Measurements from ENCODE around the gene LCMT1.
"Not testable (repeated sequence)": the region's sequence is repeated elsewhere in the genome, so short reads cannot be mapped to it uniquely, and the experiment has no call there.

LCMT1 gene

DNA sequence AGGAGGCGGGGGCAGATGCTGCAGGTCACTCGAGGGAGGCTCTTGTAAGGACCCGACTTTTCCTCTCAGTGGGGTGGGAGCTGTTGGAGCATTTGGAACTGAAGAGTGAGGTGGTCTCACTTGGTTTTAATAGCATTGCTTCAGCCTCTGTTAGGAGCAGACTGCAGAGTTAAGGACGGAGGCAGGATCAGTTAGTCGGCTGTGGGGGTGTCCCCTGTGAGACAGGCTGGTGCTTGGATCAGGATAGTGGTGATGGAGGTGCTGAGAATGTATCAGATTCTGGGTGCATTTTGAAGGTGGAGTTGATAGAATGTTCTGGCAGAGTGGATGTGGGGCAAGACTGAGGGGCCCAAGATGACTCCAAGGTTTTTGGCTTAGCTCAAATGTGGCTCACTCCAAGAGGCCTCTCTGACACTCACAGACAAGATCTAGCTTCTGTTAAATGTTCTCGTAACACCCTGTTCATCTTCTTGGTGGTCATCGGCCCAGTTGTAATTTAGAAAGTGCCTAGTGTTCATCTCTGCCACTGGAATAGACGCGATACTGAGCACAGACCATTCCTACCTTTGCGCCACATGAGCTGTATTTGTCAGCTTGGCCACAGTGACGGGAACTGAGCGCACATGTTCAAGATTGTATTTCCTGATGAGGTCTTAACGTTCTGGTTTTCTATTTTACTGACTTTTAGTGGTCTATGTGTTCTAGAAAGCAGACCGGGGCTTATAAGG is 7.5 kb downstream of the LCMT1 start:
- H3K27me3 ChIP-seq (ENCODE audit: insufficient read depth, low read length) = no peaks in the 10 kb centered on the region
- no peak overlapping the region for H2AFZ ChIP-seq (ENCODE audit: low read length, unreplicated experiment)
- no peak overlapping the region for H3K4me3 ChIP-seq (ENCODE audit: low read depth, low read length)
- 0 out of 2 replicates have a peak, but pooled peaks cover 4% of the 10 kb centered on the region for H3K36me3 ChIP-seq (ENCODE audit: insufficient read depth, low read length)
- H3K27ac ChIP-seq (ENCODE audit: low read depth, low read length) = no peak overlapping the region
- H3K79me2 ChIP-seq (ENCODE audit: control insufficient read depth, insufficient read depth, low read length, unreplicated experiment) = peaks cover 46% of the 10 kb centered on the region
- no peaks in the 10 kb centered on the region for H3K4me1 ChIP-seq (ENCODE audit: control insufficient read depth, insufficient read depth, low read length, unreplicated experiment)

DNA sequence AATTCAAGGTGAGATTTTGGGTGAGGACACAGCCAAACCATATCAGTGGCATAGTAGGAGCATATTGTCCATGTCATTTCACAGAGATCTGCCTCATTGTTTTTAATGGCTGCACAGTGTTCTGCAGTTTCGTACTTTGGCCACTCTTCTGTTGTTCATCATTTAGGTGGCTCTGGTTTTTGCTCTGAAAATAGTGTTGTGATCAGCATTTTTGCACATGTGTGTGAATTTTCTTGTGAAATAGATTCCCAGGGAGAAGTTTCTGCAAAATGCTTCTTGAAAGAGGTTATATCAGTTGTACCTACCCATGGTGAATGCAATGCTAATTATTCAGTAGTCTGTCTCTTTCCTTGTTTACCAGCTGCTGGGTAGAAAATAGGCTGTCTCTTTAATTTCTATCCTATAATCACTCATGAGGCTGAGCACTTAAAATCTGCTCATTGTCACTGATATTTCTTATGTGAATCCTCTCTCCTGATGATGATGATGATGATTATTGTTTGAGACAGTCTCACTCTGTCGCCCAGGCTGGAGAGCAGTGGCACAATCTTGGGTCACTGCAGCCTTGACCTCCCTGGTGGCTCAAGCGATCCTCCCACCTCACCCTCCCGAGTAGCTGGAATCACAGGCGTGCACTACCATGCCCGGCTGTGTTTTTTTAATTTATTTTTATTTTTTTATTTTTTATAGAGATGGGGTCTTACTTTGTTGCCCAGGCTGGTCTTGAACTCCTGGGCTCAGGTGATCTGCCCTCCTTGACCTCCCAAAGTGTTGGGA is 10.5 kb downstream of the LCMT1 start:
- Histone ChIP-seq H3K36me3 (ENCODE audit: insufficient read depth, low read length) (no peaks in the 10 kb centered on the region), H3K4me3 (ENCODE audit: low read depth, low read length) (no peak overlapping the region), H2AFZ (ENCODE audit: low read length, unreplicated experiment) (no peak overlapping the region), H3K27me3 (ENCODE audit: insufficient read depth, low read length) (no peaks in the 10 kb centered on the region), H3K79me2 (ENCODE audit: control insufficient read depth, insufficient read depth, low read length, unreplicated experiment) (peaks cover 25% of the 10 kb centered on the region), H3K27ac (ENCODE audit: low read depth, low read length) (no peak overlapping the region), H3K4me1 (ENCODE audit: control insufficient read depth, insufficient read depth, low read length, unreplicated experiment) (peaks cover 9% of the 10 kb centered on the region)

DNA sequence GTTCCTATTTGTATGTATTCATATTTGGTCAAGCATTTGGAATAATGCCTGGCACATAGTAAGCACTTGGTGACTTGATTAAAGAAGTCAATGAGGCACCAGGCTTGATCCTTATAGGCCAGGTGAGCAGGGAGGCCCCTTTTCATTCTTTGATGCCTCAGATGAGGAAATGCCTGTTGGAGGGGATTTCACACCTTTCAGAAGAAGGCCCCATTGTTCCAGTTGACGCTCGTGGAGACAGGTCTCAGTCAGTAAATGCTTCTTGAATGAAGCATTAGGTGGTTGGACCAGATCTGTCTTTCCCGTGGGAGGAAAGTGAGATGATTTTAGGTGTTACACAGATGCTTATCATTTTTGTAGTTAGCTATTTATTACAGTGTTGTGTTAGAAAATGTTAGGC is 13.0 kb downstream of the LCMT1 start:
- Histone ChIP-seq H3K4me3 (ENCODE audit: low read depth, low read length) (no peak overlapping the region), H3K4me1 (ENCODE audit: control insufficient read depth, insufficient read depth, low read length, unreplicated experiment) (peaks cover 12% of the 10 kb centered on the region), H2AFZ (ENCODE audit: low read length, unreplicated experiment) (no peak overlapping the region), H3K36me3 (ENCODE audit: insufficient read depth, low read length) (0 out of 2 replicates have a peak, but pooled peaks cover 2% of the 10 kb centered on the region), H3K27ac (ENCODE audit: low read depth, low read length) (no peak overlapping the region), H3K79me2 (ENCODE audit: control insufficient read depth, insufficient read depth, low read length, unreplicated experiment) (peaks cover 9% of the 10 kb centered on the region), H3K27me3 (ENCODE audit: insufficient read depth, low read length) (no peaks in the 10 kb centered on the region)

DNA sequence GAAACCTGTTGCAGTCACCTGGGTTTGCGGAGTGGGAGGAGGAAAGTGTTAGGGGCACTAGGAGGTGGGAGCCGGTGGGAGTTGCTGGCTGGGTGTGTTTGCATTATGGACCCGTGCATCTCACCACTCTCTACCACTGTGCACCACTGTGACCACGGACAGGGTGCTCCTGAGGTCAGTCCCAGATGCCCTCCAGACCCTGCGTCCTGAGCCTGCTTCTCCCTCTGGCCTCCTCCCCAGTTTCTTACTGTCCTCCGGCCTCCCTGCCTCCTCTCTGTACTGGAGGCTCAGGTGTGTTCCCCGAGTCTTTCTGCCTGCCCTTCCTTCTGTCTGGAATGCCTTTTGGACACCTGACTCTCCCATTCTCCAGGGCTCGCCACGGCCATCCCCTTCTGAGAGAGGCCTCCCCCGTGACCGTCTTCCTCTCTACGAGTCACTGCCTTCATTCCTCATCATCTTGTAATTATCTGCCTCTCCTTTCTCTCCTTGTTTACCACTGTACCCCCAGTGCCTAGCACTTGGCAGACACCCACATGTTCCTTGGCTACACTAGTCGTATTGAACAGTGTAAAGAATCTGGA is 14.6 kb downstream of the LCMT1 start:
- Histone ChIP-seq H3K4me1 (ENCODE audit: control insufficient read depth, insufficient read depth, low read length, unreplicated experiment) (peaks cover 12% of the 10 kb centered on the region), H3K27ac (ENCODE audit: low read depth, low read length) (peak overlapping the region; percentile 43)
- not testable (repeated sequence) for H3K36me3 ChIP-seq (ENCODE audit: insufficient read depth, low read length); H3K4me3 ChIP-seq (ENCODE audit: low read depth, low read length); H3K27me3 ChIP-seq (ENCODE audit: insufficient read depth, low read length); H2AFZ ChIP-seq (ENCODE audit: low read length, unreplicated experiment); H3K79me2 ChIP-seq (ENCODE audit: control insufficient read depth, insufficient read depth, low read length, unreplicated experiment)

DNA sequence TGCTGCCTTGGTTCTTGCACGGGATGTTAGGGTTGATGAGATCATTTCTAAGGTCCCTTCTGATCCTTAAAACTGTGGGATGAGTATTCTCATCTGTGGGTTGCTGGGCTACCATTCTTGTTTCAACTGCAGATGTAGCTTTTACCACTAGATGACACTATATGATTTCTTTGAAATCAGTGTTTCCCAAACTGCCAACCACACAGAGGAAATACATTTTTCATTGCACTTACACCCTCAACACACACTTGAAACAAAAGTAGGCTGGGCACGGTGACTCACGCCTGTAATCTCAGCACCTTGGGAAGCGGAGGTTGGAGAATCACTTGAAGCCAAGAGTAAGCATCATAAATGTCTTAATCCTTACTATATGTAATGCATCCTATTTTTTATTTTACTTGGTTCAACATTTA is 15.3 kb downstream of the LCMT1 start:
- Histone ChIP-seq H2AFZ (ENCODE audit: low read length, unreplicated experiment) (no peak overlapping the region), H3K79me2 (ENCODE audit: control insufficient read depth, insufficient read depth, low read length, unreplicated experiment) (peaks cover 5% of the 10 kb centered on the region), H3K4me1 (ENCODE audit: control insufficient read depth, insufficient read depth, low read length, unreplicated experiment) (peaks cover 12% of the 10 kb centered on the region), H3K27me3 (ENCODE audit: insufficient read depth, low read length) (no peaks in the 10 kb centered on the region), H3K4me3 (ENCODE audit: low read depth, low read length) (no peak overlapping the region), H3K27ac (ENCODE audit: low read depth, low read length) (peak overlapping the region; percentile 43), H3K36me3 (ENCODE audit: insufficient read depth, low read length) (0 out of 2 replicates have a peak, but pooled peaks cover 3% of the 10 kb centered on the region)

DNA sequence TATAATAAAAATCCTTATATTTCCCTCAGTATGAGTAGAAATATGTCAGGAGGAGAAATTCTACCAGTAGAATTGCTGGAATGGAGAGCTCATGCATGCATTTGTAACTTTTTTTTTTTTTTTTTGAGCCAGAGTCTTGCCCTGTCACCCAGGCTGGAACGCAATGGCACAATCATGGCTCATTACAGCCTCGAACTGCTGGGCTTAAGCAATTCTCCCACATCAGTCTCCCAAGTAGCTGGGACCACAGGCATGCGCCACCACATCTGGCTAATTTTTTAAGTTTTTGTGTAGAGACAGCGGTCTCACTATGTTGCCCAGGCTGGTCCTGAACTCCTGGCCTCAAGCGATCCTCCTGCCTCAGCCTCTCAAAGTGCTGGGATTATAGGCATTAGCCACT is 21.2 kb downstream of the LCMT1 start:
- H3K4me3 ChIP-seq (ENCODE audit: low read depth, low read length); H3K27ac ChIP-seq (ENCODE audit: low read depth, low read length); H3K27me3 ChIP-seq (ENCODE audit: insufficient read depth, low read length); H3K79me2 ChIP-seq (ENCODE audit: control insufficient read depth, insufficient read depth, low read length, unreplicated experiment); H3K36me3 ChIP-seq (ENCODE audit: insufficient read depth, low read length); H3K4me1 ChIP-seq (ENCODE audit: control insufficient read depth, insufficient read depth, low read length, unreplicated experiment); H2AFZ ChIP-seq (ENCODE audit: low read length, unreplicated experiment): not testable (repeated sequence)

DNA sequence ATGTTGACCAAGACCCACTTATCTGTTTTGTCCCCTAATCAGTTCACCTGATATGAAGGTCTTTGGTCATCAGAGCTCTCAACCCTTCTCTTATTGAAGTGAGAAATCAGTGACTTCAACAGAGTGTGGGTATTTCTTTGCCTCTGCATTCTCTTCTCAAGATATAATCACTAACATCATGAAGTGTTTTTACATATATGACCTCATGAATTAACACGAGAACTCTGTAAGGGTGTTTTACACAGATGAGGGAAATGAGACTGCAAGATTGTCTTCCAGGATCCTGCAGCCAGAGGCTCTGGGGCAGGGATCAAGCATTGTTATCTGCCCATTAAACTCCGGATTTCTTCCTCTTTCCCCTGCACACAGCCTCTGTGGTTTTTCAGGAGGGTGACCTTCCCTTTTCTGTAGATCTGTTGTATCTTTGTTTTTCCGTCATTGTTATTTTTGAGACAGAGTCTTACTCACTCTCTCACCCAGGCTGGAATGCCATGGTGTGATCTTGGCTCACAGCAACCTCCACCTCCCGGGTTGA is 22.7 kb downstream of the LCMT1 start:
- no peaks in the 10 kb centered on the region for H3K4me1 ChIP-seq (ENCODE audit: control insufficient read depth, insufficient read depth, low read length, unreplicated experiment)
- no peak overlapping the region for H2AFZ ChIP-seq (ENCODE audit: low read length, unreplicated experiment)
- 0 out of 2 replicates have a peak, but pooled peaks cover 3% of the 10 kb centered on the region for H3K36me3 ChIP-seq (ENCODE audit: insufficient read depth, low read length)
- H3K4me3 ChIP-seq (ENCODE audit: low read depth, low read length) = no peak overlapping the region
- no peak overlapping the region for H3K27ac ChIP-seq (ENCODE audit: low read depth, low read length)
- H3K27me3 ChIP-seq (ENCODE audit: insufficient read depth, low read length) = no peaks in the 10 kb centered on the region
- no peaks in the 10 kb centered on the region for H3K79me2 ChIP-seq (ENCODE audit: control insufficient read depth, insufficient read depth, low read length, unreplicated experiment)

DNA sequence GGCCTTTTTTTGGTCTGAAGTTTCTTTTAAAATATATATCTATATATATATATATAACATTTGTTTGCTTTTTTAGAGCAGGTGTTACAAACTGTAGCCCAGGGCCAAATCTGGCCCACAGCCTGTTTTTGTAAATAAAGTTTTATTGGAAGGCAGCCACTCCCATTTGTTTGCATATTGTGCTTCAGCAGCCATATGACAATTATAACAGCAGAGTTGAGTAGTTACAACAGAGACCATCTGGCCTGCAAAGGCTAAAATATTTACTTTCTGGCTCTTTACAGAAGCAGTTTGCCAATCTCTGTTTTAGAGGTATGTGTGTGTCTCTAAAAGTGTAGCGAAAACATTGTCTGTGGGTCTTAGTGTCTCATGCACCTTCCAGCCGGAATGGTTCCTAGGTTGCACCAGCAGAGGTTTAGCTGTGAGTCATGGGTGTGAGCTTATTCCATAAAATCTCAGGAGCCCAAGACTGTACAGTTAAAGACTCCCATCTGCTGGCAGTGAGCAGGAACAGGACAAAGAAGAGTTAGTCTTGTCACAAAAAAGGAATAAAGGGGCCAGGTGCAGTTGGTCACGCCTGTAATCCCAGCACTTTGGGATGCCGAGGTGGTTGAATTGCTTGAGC is 23.8 kb downstream of the LCMT1 start:
- no peak overlapping the region for H3K27ac ChIP-seq (ENCODE audit: low read depth, low read length)
- H2AFZ ChIP-seq (ENCODE audit: low read length, unreplicated experiment) = no peak overlapping the region
- peaks cover 9% of the 10 kb centered on the region for H3K36me3 ChIP-seq (ENCODE audit: insufficient read depth, low read length)
- no peak overlapping the region for H3K4me3 ChIP-seq (ENCODE audit: low read depth, low read length)
- H3K79me2 ChIP-seq (ENCODE audit: control insufficient read depth, insufficient read depth, low read length, unreplicated experiment) = no peaks in the 10 kb centered on the region
- H3K27me3 ChIP-seq (ENCODE audit: insufficient read depth, low read length) = no peaks in the 10 kb centered on the region
- no peaks in the 10 kb centered on the region for H3K4me1 ChIP-seq (ENCODE audit: control insufficient read depth, insufficient read depth, low read length, unreplicated experiment)

DNA sequence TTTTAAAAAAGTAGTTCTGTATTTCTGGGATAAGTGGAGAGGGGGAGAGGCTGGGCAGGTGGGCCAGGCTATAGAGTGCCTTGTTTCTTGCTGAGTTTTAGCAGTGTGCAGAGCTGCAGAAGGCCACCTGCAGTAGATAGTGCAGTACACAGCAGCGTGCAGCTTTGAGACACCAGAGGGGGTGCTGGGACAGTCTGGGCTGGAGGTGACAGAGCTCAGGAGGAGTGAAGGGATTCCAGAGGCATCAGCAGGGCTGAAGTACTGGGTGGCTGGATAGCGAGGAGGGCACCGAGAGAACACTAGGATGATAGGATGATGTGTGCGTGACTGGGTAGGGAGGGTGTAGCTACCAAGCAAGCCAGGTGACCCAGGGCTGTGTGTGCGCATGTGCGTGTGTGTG is 26.6 kb downstream of the LCMT1 start:
- H3K36me3 ChIP-seq (ENCODE audit: insufficient read depth, low read length) = peaks cover 9% of the 10 kb centered on the region
- no peak overlapping the region for H2AFZ ChIP-seq (ENCODE audit: low read length, unreplicated experiment)
- no peak overlapping the region for H3K27ac ChIP-seq (ENCODE audit: low read depth, low read length)
- H3K79me2 ChIP-seq (ENCODE audit: control insufficient read depth, insufficient read depth, low read length, unreplicated experiment) = no peaks in the 10 kb centered on the region
- no peaks in the 10 kb centered on the region for H3K27me3 ChIP-seq (ENCODE audit: insufficient read depth, low read length)
- H3K4me1 ChIP-seq (ENCODE audit: control insufficient read depth, insufficient read depth, low read length, unreplicated experiment) = no peaks in the 10 kb centered on the region
- no peak overlapping the region for H3K4me3 ChIP-seq (ENCODE audit: low read depth, low read length)

DNA sequence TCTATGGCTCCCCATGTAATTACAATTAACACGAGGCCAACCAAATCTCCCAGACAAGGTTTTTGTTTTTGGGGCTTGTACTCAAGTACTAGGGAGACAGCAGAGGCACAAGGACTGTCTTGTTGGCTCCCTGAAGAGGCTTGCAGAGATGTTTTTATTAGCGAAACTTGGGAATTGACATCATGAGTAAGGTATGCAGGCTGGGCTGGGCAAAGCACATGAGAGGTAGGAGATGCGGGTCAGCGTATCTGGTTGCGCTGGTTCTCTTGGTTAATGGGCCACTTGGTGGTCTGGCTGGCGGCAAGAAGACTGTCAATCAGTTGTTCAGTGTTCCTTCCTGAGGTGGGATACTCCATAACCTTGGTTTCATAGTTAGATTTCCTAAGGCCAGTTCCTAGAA is 28.9 kb downstream of the LCMT1 start:
- Histone ChIP-seq H3K79me2 (ENCODE audit: control insufficient read depth, insufficient read depth, low read length, unreplicated experiment) (no peaks in the 10 kb centered on the region), H3K36me3 (ENCODE audit: insufficient read depth, low read length) (peaks cover 9% of the 10 kb centered on the region), H3K4me1 (ENCODE audit: control insufficient read depth, insufficient read depth, low read length, unreplicated experiment) (no peaks in the 10 kb centered on the region), H3K27me3 (ENCODE audit: insufficient read depth, low read length) (no peaks in the 10 kb centered on the region), H2AFZ (ENCODE audit: low read length, unreplicated experiment) (no peak overlapping the region), H3K4me3 (ENCODE audit: low read depth, low read length) (no peak overlapping the region), H3K27ac (ENCODE audit: low read depth, low read length) (no peak overlapping the region)

All from ACC112 (cell line).